GM23248 (cell line): Measurements from ENCODE around the gene NCOA5.

Experiments used
- EZH2 ChIP-seq: fragments of 200-600 bp; sonication (generic); IDR thresholded peaks from 2 replicates; pipeline ENCODE4 v1.6.1; 2018; ENCODE audit warnings: antibody characterized with exemption, mild to moderate bottlenecking; ENCODE audit not compliant: insufficient read depth, poor library complexity, severe bottlenecking
- EZH2phosphoT487 ChIP-seq: fragments of 200-600 bp; sonication (generic); IDR thresholded peaks from 2 replicates; pipeline ENCODE4 v1.6.1; 2018; ENCODE audit warnings: antibody characterized with exemption, moderate library complexity, mild to moderate bottlenecking, low read depth; ENCODE audit not compliant: insufficient read depth

GRCh38 chr20:46122071-46122470 lies 32.3 kb upstream of the NCOA5 start:
- TF ChIP-seq EZH2 (no peak), EZH2phosphoT487 (no peak)
